NK-92 (cell line): Measurements from ENCODE around the gene PLK5.

Experiments used
- DNase-seq: peaks from one replicate; lab custom pipeline; 2025; ENCODE audit not compliant: unreplicated experiment; lab: John Stamatoyannopoulos, UW

PLK5 gene

DNA sequence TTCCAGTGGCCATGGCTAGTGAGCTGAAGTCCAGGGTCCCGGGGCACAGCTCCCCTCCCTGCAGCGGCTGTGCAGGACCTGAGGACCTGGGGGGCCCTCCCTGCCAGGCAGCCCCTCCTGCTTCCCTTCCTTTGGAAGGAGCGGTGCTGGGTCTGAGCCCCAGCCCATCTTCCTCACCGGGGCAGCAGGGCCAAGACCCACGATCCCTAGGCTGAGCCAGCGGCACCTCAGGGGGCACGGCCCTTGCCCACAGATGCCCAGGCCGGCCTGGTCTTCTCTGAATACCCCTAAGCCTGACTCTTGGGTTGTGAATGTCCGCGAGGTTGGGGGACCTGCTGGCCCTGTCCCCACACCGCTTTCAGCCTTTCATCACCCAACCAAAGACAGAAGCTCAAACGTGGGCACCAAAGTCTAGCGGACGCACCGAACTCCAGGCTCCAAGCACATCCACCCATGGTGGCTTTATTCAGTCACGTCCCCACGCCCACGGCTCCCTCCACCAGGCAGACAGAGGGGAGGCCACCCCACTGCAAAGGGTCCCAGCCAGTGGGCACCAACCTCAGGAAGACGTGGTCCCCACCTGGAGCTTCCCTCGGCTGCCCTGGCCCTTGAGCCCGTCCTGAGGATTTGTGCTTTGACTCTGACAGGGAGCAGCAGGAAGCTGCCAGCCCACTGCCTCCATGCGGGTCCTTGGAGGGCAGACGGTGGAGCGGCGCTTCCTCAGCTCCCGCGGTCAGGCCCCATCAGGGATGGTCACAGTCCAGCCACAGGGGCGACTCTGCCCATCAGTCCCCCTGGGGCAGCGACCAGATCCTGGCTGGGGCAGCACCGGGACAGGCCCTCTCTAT lies 52.6 kb downstream of the PLK5 start:
- no peak for DNase-seq

- DNase-seq = no peak
Measured at GRCh38 chr19:1577090-1577928, 53.4 kb downstream of the PLK5 start.

- DNase-seq = no peak
Measured at GRCh38 chr19:1577929-1578618, 54.2 kb downstream of the PLK5 start.

DNA sequence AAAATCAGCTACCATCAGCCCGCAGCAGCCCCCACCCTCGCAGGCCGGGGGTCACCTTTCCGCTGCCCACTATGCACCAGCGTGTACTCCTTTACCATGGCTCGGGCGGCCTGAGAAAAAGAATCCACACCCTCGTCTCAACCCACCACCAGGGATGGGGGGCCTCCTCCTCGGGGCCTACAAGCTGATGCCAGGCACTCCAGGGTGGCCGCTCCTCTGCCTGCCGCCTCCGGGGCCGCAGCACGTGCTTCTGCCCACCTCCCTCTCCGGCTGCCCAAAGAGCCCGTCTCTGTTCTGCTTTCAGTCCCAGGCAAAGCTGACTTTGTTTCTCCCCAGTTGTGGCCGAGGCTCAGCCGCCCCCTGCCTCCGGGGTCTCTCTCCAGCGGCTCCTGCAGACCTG lies 55.3 kb downstream of the PLK5 start:
- no peak for DNase-seq

DNA sequence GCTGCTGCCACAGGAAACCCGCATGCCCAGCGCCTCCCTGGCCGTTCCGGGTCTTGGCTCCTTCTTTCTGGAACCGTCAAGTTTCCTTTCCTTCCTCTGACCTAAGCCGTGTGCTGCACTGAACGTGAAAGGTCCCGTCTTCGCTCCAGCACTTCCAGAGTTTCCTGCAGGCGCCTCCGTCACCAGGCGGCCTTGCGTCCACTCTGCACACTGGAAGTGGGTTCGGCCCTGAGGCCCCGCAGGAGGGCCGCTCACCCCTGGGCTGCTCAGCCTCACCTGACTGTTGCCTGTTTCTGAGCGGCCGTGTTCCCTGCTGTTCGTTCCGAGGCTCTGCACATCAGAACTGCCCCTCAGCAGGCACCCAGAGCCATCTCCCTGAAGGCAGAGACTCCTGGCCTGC lies 56.5 kb downstream of the PLK5 start:
- DNase-seq = no peak

- no peak for DNase-seq
Measured at GRCh38 chr19:1580957-1581356, 57.1 kb downstream of the PLK5 start.

DNA sequence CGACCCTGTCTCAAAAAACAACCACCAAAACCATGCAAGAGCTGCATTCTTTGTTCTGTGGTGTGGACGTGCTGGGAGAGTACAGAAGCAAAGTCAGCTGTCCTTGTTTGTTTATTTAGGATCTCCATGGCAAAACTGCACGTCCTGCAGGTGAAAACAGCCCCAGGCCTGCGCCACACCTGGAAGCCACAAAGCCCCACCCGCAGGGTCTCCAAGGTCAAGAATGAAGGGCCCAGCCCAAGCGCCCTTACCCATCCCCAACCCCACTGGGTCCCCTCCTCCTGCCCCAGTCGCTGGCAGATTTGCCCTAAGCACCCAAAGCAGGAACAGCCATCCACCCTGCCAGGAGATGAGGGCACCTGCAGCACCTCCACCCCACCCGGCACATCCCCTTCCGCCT lies 58.3 kb downstream of the PLK5 start:
- DNase-seq = no peak

DNA sequence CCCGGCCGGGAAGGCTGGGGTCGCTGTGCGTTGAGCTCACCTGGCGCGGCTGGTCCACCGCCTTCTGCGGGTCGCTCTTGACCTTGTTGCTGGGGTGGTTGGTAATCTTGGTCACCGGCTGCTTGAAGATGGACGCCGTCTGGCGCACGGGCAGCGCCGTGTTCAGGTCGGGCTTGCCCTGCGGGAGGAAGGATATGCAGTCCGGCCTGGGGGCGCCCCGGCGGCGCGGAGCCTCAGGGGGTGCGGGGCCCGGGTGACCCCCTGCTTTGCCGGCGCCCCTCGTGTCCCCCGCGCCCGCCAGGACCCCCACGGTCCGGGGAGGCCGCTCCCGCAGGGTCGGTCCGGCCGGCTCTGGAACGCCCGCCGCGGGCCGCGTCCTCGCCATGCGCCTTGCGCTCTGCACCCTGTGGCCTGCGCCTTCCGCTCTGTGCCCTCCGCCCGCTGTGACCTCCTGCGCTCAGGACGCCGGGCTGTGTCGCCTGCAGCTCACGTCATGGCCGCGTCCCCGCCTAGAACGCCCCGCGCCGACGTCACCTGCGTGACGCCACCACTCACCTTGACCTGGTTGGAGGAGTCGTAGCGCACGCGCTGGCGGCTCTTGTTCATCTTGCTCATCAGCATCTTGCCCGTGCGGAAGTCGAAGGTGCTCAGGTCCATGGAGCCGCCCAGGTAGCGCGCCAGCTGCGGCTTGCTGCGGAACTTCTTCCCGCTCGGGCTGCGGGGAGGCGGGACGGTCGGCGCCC lies 60.8 kb downstream of the PLK5 start:
- no peak for DNase-seq

DNA sequence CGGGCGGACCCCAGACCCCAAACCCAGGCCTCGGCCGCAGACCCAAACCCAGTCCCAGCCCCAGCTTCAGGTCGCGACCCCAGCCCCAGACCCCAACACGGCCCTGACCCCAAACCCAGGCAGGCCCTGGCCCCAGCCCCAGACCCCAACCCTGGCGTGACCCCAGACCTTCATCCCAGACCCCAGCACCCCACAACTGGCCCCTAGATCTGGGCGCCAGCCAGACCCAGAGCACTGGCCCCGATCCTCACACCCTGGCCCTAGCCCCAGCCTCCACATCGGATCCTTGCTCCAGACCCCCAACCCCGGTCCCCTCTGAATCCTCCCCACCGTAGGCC lies 61.3 kb downstream of the PLK5 start:
- no peak for DNase-seq
